TTC549 (cell line): Measurements from ENCODE around the gene ACO2.
"Not testable (repeated sequence)": the region's sequence is repeated elsewhere in the genome, so short reads cannot be mapped to it uniquely, and the experiment has no call there.

Source experiments
- FAIRE-seq: peaks from 2 replicates; lab custom pipeline; 2012; peaks lifted over from hg19 to GRCh38; lab: Jason Lieb, UNC

ACO2 gene

GRCh38 chr22:41468381-41469217 lies at the start of gene ACO2, which contains the start of gene PHF5A:
Gene ACO2 (plus strand): TSS chr22:41469117. CDS start chr22:41469147, 30 bp downstream.
Gene PHF5A (minus strand): TSS chr22:41468692. CDS start chr22:41468653, 39 bp downstream.
- peak; percentile 87 for FAIRE-seq

- FAIRE-seq: no peak
These were observed 43.1 kb upstream of the ACO2 start for GRCh38 chr22:41425660-41426365.

- FAIRE-seq: no peak
These were observed 39.5 kb upstream of the ACO2 start for GRCh38 chr22:41429232-41429950.

GRCh38 chr22:41429951-41430332 lies 39.0 kb upstream of the ACO2 start:
- FAIRE-seq: no peak

- no peak for FAIRE-seq
These were observed 37.3 kb upstream of the ACO2 start for GRCh38 chr22:41431656-41432055.

GRCh38 chr22:41433480-41433879 lies 35.4 kb upstream of the ACO2 start:
- FAIRE-seq: not testable (repeated sequence)

GRCh38 chr22:41434361-41435003 lies 34.4 kb upstream of the ACO2 start:
- FAIRE-seq: not testable (repeated sequence)

GRCh38 chr22:41435560-41435959 lies 33.4 kb upstream of the ACO2 start:
- no peak for FAIRE-seq

- no peak for FAIRE-seq
These were observed 32.4 kb upstream of the ACO2 start for GRCh38 chr22:41436322-41437113.

- FAIRE-seq: no peak
These were observed 31.7 kb upstream of the ACO2 start for GRCh38 chr22:41437198-41437597.

GRCh38 chr22:41440511-41440910 lies 28.4 kb upstream of the ACO2 start:
- not testable (repeated sequence) for FAIRE-seq

- no peak for FAIRE-seq
These were observed 26.6 kb upstream of the ACO2 start for GRCh38 chr22:41442240-41442792.

GRCh38 chr22:41444360-41445128 lies 24.4 kb upstream of the ACO2 start:
- FAIRE-seq: peak; percentile 89

- no peak for FAIRE-seq
These were observed 23.5 kb upstream of the ACO2 start for GRCh38 chr22:41445129-41446056.

GRCh38 chr22:41446057-41446501 lies 22.8 kb upstream of the ACO2 start:
- no peak for FAIRE-seq

GRCh38 chr22:41446639-41447434 lies 22.1 kb upstream of the ACO2 start, which contains the start of gene TOB2:
Gene TOB2 (minus strand): TSS chr22:41446801. CDS start chr22:41437345, 9,456 bp downstream.
- peak; percentile 11 for FAIRE-seq

- no peak for FAIRE-seq
These were observed 21.3 kb upstream of the ACO2 start for GRCh38 chr22:41447435-41448188.
